K562 (cell line): ENCODE data around the gene DYRK1A. TPM values are rescaled to one million over a fixed set of nuclear protein-coding genes. Genes with fewer than 3 reads are reported as not detected.
A peak's percentile ranks its signal among the peaks of the same experiment; 100 is the strongest.

Experiments used
- ATAC-seq: fragments of 200-7000 bp; cut with Tn5 transposase; 3 replicates; pipeline ENCODE4 v1.9.1; 2020; ENCODE audit warnings: moderate library complexity
- BruUV-seq: library from RNA; stranded (reverse); fragments of 400-500 nt; replicated peaks from 2 replicates; lab custom pipeline; 2021; lab: Mats Ljungman, UMichigan
- CTCF ChIA-PET: fragments of 300-600 bp; formaldehyde crosslinking; extraction: SDS; loops from one replicate; lab custom pipeline; 2021; ENCODE audit warnings: low intra/inter-chr PET ratio; lab: Yijun Ruan, JAX
- POLR2A ChIA-PET: fragments of 300-600, 350-650 bp; sonication (Branson Sonifier 250); formaldehyde crosslinking; extraction: SDS; loops from one replicate; lab custom pipeline; 2021; ENCODE audit warnings: antibody characterized with exemption, inconsistent platforms; lab: Yijun Ruan, JAX
- DNase-seq, 4 experiments: peaks; one replicate each; pipeline versions ENCODE4 v3.0.0 to v3.0.0-alpha.2; 2011 to 2018; ENCODE audit warnings: low spot score in 3 of 4, mixed read lengths in 3 of 4; ENCODE audit errors: extremely low read depth in 1 of 4
- FAIRE-seq: peaks from 2 replicates; lab custom pipeline; 2011; peaks lifted over from hg19 to GRCh38; lab: Jason Lieb, UNC
- H2AFZ ChIP-seq: 2 replicates; pipeline ENCODE4 v1.6.0; 2011; ENCODE audit warnings: low read depth, low read length, control low read depth, inconsistent platforms
- H3K27ac ChIP-seq: fragments of 200-600 bp; 3 replicates; pipeline ENCODE4 v1.8.0; 2011; ENCODE audit warnings: low read depth, mild to moderate bottlenecking, control low read depth, inconsistent platforms, low read length, moderate library complexity, mixed read lengths; ENCODE audit errors: extremely low read depth
- H3K27me3 ChIP-seq, 2 experiments: fragments of 300-600 bp in 1 of 2; 2 replicates in 1 of 2; 3 replicates in 1 of 2; pipeline versions ENCODE4 v1.6.0 to v1.8.0; 2011; ENCODE audit warnings: inconsistent platforms in 2 of 2, low read length in 2 of 2, mild to moderate bottlenecking in 1 of 2, mixed read lengths in 1 of 2, moderate library complexity in 1 of 2; ENCODE audit not compliant: control insufficient read depth in 2 of 2, insufficient read depth in 2 of 2
- H3K36me3 ChIP-seq: fragments of 300-600 bp; 3 replicates; pipeline ENCODE4 v1.8.0; 2011; ENCODE audit warnings: mild to moderate bottlenecking, low read length, inconsistent platforms; ENCODE audit not compliant: control insufficient read depth, insufficient read depth
- H3K4me1 ChIP-seq, 2 experiments: fragments of 200-600 bp in 1 of 2; replicated peaks in 1 of 2; 2 replicates in 1 of 2; 3 replicates in 1 of 2; pipeline versions ENCODE4 v1.5.1 to v1.8.0; 2011; ENCODE audit warnings: inconsistent platforms in 2 of 2, low read length in 2 of 2, mild to moderate bottlenecking in 1 of 2, mixed read lengths in 1 of 2, moderate library complexity in 1 of 2; ENCODE audit not compliant: control insufficient read depth in 2 of 2, insufficient read depth in 2 of 2
- H3K4me2 ChIP-seq: 2 replicates; pipeline ENCODE4 v1.6.1; 2011; ENCODE audit warnings: low read length, control low read depth, inconsistent platforms, mixed read lengths; ENCODE audit not compliant: insufficient read depth
- H3K4me3 ChIP-seq: fragments of 200-600 bp; sonication (generic), shearing (Covaris generic); 2 replicates; pipeline ENCODE4 v1.5.1; 2016; ENCODE audit warnings: control low read depth, inconsistent platforms
- H3K79me2 ChIP-seq: fragments of 200-600 bp; 3 replicates; pipeline ENCODE4 v1.8.0; 2011; ENCODE audit warnings: low read length, inconsistent platforms; ENCODE audit not compliant: control insufficient read depth, insufficient read depth
- H3K9ac ChIP-seq, 2 experiments: 2 replicates each; pipeline versions ENCODE4 v1.6.0 to v1.6.1; 2011; ENCODE audit warnings: low read depth in 2 of 2, low read length in 2 of 2, control low read depth in 1 of 2, inconsistent platforms in 1 of 2, mild to moderate bottlenecking in 1 of 2, mixed read lengths in 1 of 2; ENCODE audit not compliant: insufficient read depth in 1 of 2
- H3K9me1 ChIP-seq: one replicate; pipeline ENCODE4 v1.6.0; 2011; ENCODE audit warnings: inconsistent platforms, mild to moderate bottlenecking, low read length, moderate library complexity; ENCODE audit not compliant: control insufficient read depth, insufficient read depth
- H3K9me3 ChIP-seq: replicated peaks from 2 replicates; pipeline ENCODE4 v1.5.1; 2011; ENCODE audit warnings: low read depth, low read length, inconsistent platforms; ENCODE audit not compliant: control insufficient read depth, insufficient read depth
- H4K20me1 ChIP-seq: replicated peaks from 2 replicates; pipeline ENCODE4 v1.6.1; 2011; ENCODE audit warnings: low read length, inconsistent platforms, mixed read lengths; ENCODE audit not compliant: control insufficient read depth, insufficient read depth
- NONO ChIP-seq, 2 experiments: fragments of 200-400 bp in 1 of 2; fragments of 450-650 bp in 1 of 2; formaldehyde crosslinking in 1 of 2; IDR thresholded peaks; 2 replicates each; pipeline ENCODE4 v1.6.1; 2017; ENCODE audit warnings: low read depth in 2 of 2, mild to moderate bottlenecking in 2 of 2, moderate library complexity in 2 of 2, low read length in 1 of 2
- POLR2H ChIP-seq: IDR thresholded peaks from 2 replicates; pipeline ENCODE4 v1.6.1; 2016; ENCODE audit warnings: missing genetic modification characterization, low read depth, mild to moderate bottlenecking, control low read depth, missing compliant biosample characterization, moderate library complexity
- TAF15 ChIP-seq: fragments of 200-400 bp; formaldehyde crosslinking; IDR thresholded peaks from 2 replicates; pipeline ENCODE4 v1.6.1; 2017; ENCODE audit warnings: mild to moderate bottlenecking, low read depth, low read length, moderate library complexity
- THRA ChIP-seq: fragments of 450-650 bp; IDR thresholded peaks from 2 replicates; pipeline ENCODE4 v1.6.1; 2017; ENCODE audit warnings: mild to moderate bottlenecking, moderate library complexity
- ZNF384 ChIP-seq: IDR thresholded peaks from 2 replicates; pipeline ENCODE4 v1.6.1; 2012; ENCODE audit warnings: low read depth, low read length, improper control_type of control experiment
- WGBS: fragments of 100-300 bp; shearing (Covaris generic); methylation state at CpG from one replicate; pipeline ENCODE4 v1.1.6; 2016; ENCODE audit warnings: low coverage, mixed read lengths; ENCODE audit not compliant: insufficient coverage; ENCODE audit errors: missing lambda C conversion rate; 5-methylcytosine and 5-hydroxymethylcytosine counted together
- in situ Hi-C: fragments of 300-500 bp; cut with MboI; formaldehyde crosslinking; loops from 4 replicates; pipeline ENCODE4 v1.15.0; 2018; ENCODE audit warnings: inconsistent platforms, mixed read lengths
- intact Hi-C: fragments of 100-400 bp; cut with micrococcal nuclease; formaldehyde crosslinking; loops from 2 replicates; pipeline ENCODE4 v1.14.2; 2022
- polyA plus RNA-seq, 8 experiments: library from polyadenylated mRNA; depleted of rRNA in 4 of 8; stranded (reverse) in 5 of 8; unstranded in 3 of 8; fragments of >200 nt; fragmentation: Nextera tagmentation in 2 of 8; fragmentation: Illumina TruSeq in 1 of 8; extraction: Ambion mirVana in 2 of 8; extraction: Trizol in 1 of 8; gene quantifications; 2 replicates each; pipeline versions ENCODE4 v1.2.1 to v1.2.3, GENCODE V29; 2011 to 2014; ENCODE audit warnings: inconsistent platforms in 1 of 8, missing spikeins in 1 of 8
- total RNA-seq, 7 experiments: library from RNA; depleted of rRNA in 6 of 7; stranded (reverse); fragments of >200 nt in 6 of 7; fragmentation: Illumina TruSeq in 2 of 7; extraction: Trizol in 2 of 7; gene quantifications; 2 replicates each; pipeline versions ENCODE4 v1.2.1 to v1.2.3, GENCODE V29; 2011 to 2021; ENCODE audit warnings: low replicate concordance in 1 of 7

Gene DYRK1A
- total and polyA plus RNA-seq, 9 of the 15 experiments (the other 6 are each of a cell fraction or from before 2014, with no cell fraction given), result 3.7 to 64.8 (median 42.3) TPM

DNA sequence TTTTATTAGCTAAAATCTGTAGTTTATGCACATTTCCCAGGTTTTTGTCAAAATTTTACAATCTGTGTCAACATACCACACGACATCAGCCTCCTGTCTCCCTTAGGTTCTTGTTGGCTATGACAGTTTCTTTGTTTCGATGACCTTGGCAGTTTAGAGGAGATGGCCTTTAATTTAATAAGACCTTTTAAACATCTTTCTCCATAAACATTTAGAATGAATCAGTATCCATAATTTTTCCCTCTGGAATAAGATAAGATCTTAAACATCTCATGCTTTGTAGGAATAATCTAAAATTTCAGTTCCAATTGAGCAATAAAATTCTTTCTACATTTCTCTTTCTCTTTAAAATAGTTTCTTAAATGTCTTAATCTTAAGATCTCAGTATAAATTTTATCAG, 28.7 kb upstream of the DYRK1A start:
- H3K9me3 ChIP-seq, result 0 out of 2 replicates have a peak, but pooled peaks cover 3% of the 10 kb centered on the region
- POLR2A ChIA-PET, result interaction anchor here (0.6 to 2.6 kb wide), 4 partner anchors 11 to 218 kb away, joined by 3 to 15 read pairs (median 4); no protein-coding TSS in a partner anchor
- H3K9ac ChIP-seq, result no peak overlapping the region
- intact Hi-C loops, result no loop called here
- no peaks in the 10 kb centered on the region for H3K27me3 ChIP-seq
- H3K4me3 ChIP-seq, result no peak overlapping the region
- no peaks in the 10 kb centered on the region for H4K20me1 ChIP-seq
- H3K9me1 ChIP-seq, result no peaks in the 10 kb centered on the region
- DNase-seq (no peak), ATAC-seq (no peak), FAIRE-seq (no peak)
- no peak overlapping the region for H3K4me2 ChIP-seq
- CTCF ChIA-PET, result no interaction called here
- no peaks in the 10 kb centered on the region for H3K36me3 ChIP-seq
- 87% methylated on average over 2 of the region's 2 CpGs for WGBS
- BruUV-seq, result no TSS peak
- H2AFZ ChIP-seq, result no peak overlapping the region
- in situ Hi-C loops, result no loop called here
- peaks cover 0 to 19% of the 10 kb centered on the region in 2 experiments; a peak in 4 of 5 replicates for H3K4me1 ChIP-seq
- TF ChIP-seq NONO (IDR thresholded peaks at IDR 0.05; ENCODE audit: low read depth in 2 of 2, low read length in 1 of 2), result no peak
- no peak for TF ChIP-seq ZNF384
- TF ChIP-seq TAF15, result no peak
- TF ChIP-seq POLR2H, result 0 out of 2 replicates have a peak, but pooled peaks have one; percentile 14
- 0 out of 2 replicates have a peak, but pooled peaks have one; percentile 24 for TF ChIP-seq THRA
- TF ChIP-seq, all 486 proteins: peak for 2
- H3K79me2 ChIP-seq, result no peaks in the 10 kb centered on the region
- no peak overlapping the region; the same call in 2 of the 3 replicates for H3K27ac ChIP-seq
